Natural killer cell treated with Interleukin-12 subunit alpha and Interleukin-12 subunit beta and Interleukin-15 and Interleukin-18, amount 100 ng/mL, for 72 hours (primary cell): Measurements from ENCODE around the gene SH3RF2. TPM values are rescaled to one million over a fixed set of nuclear protein-coding genes. Genes with fewer than 3 reads are reported as not detected.

Source experiments
- ATAC-seq, 2 donors: fragments of 150-1000 bp; cut with Tn5 transposase in 1 of 2; sonication (Bioruptor Pico), chemical (Tn5 transposase) in 1 of 2; 2 replicates each; pipeline ENCODE4 v1.10.0; 2021
- DNase-seq: peaks from one replicate; pipeline ENCODE4 v3.0.0; 2022; ENCODE audit warnings: low spot score
- H3K27ac Mint-ChIP-seq, 2 donors: 1 replicate in 1 of 2; 2 replicates in 1 of 2; pipeline ENCODE4 v1.8.0; 2022; ENCODE audit warnings: mixed read lengths in 2 of 2, mild to moderate bottlenecking in 1 of 2, moderate library complexity in 1 of 2
- H3K27me3 Mint-ChIP-seq, 2 donors: 1 replicate in 1 of 2; 2 replicates in 1 of 2; pipeline ENCODE4 v1.8.0; 2022; ENCODE audit warnings: mixed read lengths in 2 of 2
- H3K36me3 Mint-ChIP-seq: one replicate; pipeline ENCODE4 v1.8.0; 2022; ENCODE audit warnings: mixed read lengths
- H3K4me1 Mint-ChIP-seq, 2 donors: 1 replicate in 1 of 2; 2 replicates in 1 of 2; pipeline ENCODE4 v1.8.0; 2022; ENCODE audit warnings: low read depth in 2 of 2, mixed read lengths in 2 of 2, mild to moderate bottlenecking in 1 of 2
- H3K4me3 Mint-ChIP-seq: one replicate; pipeline ENCODE4 v1.8.0; 2022; ENCODE audit warnings: mixed read lengths
- H3K9me3 Mint-ChIP-seq: 2 replicates; pipeline ENCODE4 v1.8.0; 2022; ENCODE audit warnings: mixed read lengths
- total RNA-seq, 2 donors: library from RNA; stranded (reverse); gene quantifications; one replicate each; pipeline ENCODE4 v1.2.3, GENCODE V29; 2022

SH3RF2 gene
- total RNA-seq, 2 donors from 2014 or later: 0.07 to 0.50 TPM

DNA sequence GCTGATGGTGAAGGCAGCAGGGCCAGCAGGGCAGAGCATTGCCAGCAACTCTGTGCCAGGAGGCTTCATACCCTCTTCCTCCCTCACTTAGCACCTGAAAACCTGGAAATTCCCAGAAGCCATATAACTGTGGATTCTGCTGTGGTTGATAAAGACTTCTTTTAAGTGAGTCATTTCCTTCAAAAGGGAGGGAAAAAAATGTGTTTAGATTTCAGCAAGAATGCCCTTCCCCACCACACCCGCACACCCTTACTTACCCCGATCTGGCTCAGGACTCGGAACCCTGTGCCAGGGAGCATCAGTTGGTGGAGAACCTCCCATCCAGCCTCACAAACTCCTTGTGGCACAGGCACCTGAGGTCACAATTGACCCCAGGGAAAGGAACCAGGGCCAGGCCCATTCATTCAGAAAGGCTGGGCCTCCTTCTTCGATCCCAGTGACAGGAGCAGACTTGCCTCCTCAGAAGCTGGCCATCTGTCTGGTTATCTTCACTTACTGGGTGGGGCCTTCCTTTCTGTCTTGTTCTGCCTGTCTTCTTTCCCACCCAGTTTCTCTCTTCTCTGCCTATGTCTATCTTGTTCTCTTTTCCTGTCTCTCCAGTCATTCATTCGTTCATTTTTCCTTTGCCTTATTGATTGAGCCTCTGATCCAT, 106.4 kb downstream of the SH3RF2 start:
- peaks cover 0 to 6% of the 10 kb centered on the region in 2 donors for H3K27me3 Mint-ChIP-seq
- DNase-seq: no peak
- H3K36me3 Mint-ChIP-seq: no peaks in the 10 kb centered on the region
- peaks cover 0 to 8% of the 10 kb centered on the region in 2 donors for H3K4me1 Mint-ChIP-seq
- peak in 1 of 2 donors; percentile 16 for ATAC-seq
- no peaks in the 10 kb centered on the region for H3K9me3 Mint-ChIP-seq
- no peak overlapping the region for H3K27ac Mint-ChIP-seq
- H3K4me3 Mint-ChIP-seq: no peak overlapping the region

DNA sequence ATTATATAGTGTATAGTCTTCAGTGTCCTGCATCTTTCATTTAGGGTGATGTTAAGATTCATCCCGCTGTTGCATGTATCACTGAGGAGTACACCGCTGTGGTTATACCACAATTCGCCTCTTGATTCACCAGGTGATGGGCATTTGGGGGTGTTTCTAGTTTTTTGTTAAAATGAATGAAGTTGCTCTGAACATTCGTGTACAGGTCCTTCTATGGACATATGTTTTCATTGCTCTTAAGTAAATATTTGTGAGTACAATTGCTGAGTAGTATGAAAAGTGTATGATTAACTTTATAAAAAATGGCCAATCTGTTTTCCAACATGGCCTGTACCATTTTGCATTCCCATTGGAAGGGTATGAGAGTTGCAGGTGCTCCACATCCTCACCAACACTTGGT, 107.3 kb downstream of the SH3RF2 start:
- peaks cover 0 to 6% of the 10 kb centered on the region in 2 donors for H3K27me3 Mint-ChIP-seq
- peaks cover 0 to 8% of the 10 kb centered on the region in 2 donors for H3K4me1 Mint-ChIP-seq
- DNase-seq (no peak), ATAC-seq (no peak)
- no peaks in the 10 kb centered on the region for H3K9me3 Mint-ChIP-seq
- H3K36me3 Mint-ChIP-seq: no peaks in the 10 kb centered on the region
- no peak overlapping the region for H3K27ac Mint-ChIP-seq
- H3K4me3 Mint-ChIP-seq: no peak overlapping the region

DNA sequence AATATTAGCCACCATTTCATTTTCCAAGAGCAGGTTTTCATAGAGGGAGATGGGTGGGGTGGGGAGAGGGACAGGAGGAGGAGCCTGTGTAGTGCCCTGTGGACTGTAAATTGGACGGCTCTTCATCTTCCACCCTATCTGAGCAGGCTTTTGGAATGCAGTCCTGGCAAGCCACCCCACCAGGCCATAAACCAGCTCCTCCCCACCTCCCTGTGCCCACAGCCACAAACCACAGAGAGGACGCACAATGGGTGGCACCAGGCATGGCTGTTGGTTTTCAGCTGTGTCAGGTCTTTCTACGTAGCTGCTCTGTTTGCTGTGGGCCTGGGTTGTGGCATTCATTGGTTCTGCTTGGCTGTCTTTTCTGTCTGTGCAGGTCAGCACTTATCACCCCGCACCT, 111.0 kb downstream of the SH3RF2 start:
- Mint-ChIP-seq H3K4me1 (peaks cover 0 to 3% of the 10 kb centered on the region in 2 donors), H3K4me3 (no peak overlapping the region), H3K27me3 (peaks cover 19 to 27% of the 10 kb centered on the region in 2 donors), H3K27ac (no peak overlapping the region), H3K9me3 (no peaks in the 10 kb centered on the region), H3K36me3 (no peaks in the 10 kb centered on the region)
- no peak for DNase-seq
- no peak for ATAC-seq

- no peak overlapping the region for H3K27ac Mint-ChIP-seq
- H3K4me1 Mint-ChIP-seq: no peaks in the 10 kb centered on the region
- no peak overlapping the region for H3K4me3 Mint-ChIP-seq
- H3K27me3 Mint-ChIP-seq: peaks cover 21 to 27% of the 10 kb centered on the region in 2 donors
- no peaks in the 10 kb centered on the region for H3K36me3 Mint-ChIP-seq
- DNase-seq (no peak), ATAC-seq (no peak)
- no peaks in the 10 kb centered on the region for H3K9me3 Mint-ChIP-seq
Measured at GRCh38 chr5:146048994-146049703, 112.8 kb downstream of the SH3RF2 start.

- no peak overlapping the region for H3K4me3 Mint-ChIP-seq
- peaks cover 21 to 27% of the 10 kb centered on the region in 2 donors for H3K27me3 Mint-ChIP-seq
- no peaks in the 10 kb centered on the region for H3K36me3 Mint-ChIP-seq
- H3K27ac Mint-ChIP-seq: no peak overlapping the region
- DNase-seq: no peak
- no peaks in the 10 kb centered on the region for H3K9me3 Mint-ChIP-seq
- no peak for ATAC-seq
- no peaks in the 10 kb centered on the region for H3K4me1 Mint-ChIP-seq
Measured at GRCh38 chr5:146049704-146050026, 113.3 kb downstream of the SH3RF2 start.

- H3K4me3 Mint-ChIP-seq: no peak overlapping the region
- ATAC-seq (no peak), DNase-seq (no peak)
- H3K4me1 Mint-ChIP-seq: no peaks in the 10 kb centered on the region
- no peaks in the 10 kb centered on the region for H3K36me3 Mint-ChIP-seq
- H3K9me3 Mint-ChIP-seq: no peaks in the 10 kb centered on the region
- no peak overlapping the region for H3K27ac Mint-ChIP-seq
- H3K27me3 Mint-ChIP-seq: peaks cover 21 to 27% of the 10 kb centered on the region in 2 donors
Measured at GRCh38 chr5:146050086-146050485, 113.7 kb downstream of the SH3RF2 start.

GRCh38 chr5:146051678-146052077, 115.3 kb downstream of the SH3RF2 start:
- H3K4me1 Mint-ChIP-seq: no peaks in the 10 kb centered on the region

DNA sequence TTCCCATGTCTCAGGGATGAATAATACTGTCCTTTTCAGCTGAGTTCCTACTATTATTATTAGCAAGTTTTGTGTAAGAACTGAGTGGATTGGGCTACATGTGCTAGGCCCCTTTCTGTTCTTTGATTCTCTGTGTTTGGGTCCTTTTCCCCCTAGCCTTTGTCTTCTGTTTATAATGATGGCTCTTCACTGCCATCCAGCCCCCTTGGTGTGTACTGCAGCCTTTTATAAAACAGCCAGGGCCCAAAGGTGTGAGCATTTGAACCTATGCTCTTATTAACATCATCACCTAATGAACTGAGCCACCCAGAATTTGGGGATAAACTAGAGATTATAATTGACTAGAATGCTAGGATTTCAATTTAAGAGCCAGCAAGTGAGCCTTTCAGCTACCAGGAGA, 116.4 kb downstream of the SH3RF2 start:
- Mint-ChIP-seq H3K27me3 (peaks cover 22 to 35% of the 10 kb centered on the region in 2 donors), H3K27ac (no peak overlapping the region), H3K4me3 (no peak overlapping the region), H3K36me3 (no peaks in the 10 kb centered on the region), H3K4me1 (no peaks in the 10 kb centered on the region), H3K9me3 (no peaks in the 10 kb centered on the region)
- no peak for ATAC-seq
- no peak for DNase-seq

More at GRCh38 chr5:146051678-146052077, 115.3 kb downstream of the SH3RF2 start:
- H3K27me3 Mint-ChIP-seq: peaks cover 16 to 28% of the 10 kb centered on the region in 2 donors
- H3K4me3 Mint-ChIP-seq: no peak overlapping the region
- no peak overlapping the region for H3K27ac Mint-ChIP-seq
- ATAC-seq (no peak), DNase-seq (no peak)
- no peaks in the 10 kb centered on the region for H3K36me3 Mint-ChIP-seq
- H3K9me3 Mint-ChIP-seq: no peaks in the 10 kb centered on the region

DNA sequence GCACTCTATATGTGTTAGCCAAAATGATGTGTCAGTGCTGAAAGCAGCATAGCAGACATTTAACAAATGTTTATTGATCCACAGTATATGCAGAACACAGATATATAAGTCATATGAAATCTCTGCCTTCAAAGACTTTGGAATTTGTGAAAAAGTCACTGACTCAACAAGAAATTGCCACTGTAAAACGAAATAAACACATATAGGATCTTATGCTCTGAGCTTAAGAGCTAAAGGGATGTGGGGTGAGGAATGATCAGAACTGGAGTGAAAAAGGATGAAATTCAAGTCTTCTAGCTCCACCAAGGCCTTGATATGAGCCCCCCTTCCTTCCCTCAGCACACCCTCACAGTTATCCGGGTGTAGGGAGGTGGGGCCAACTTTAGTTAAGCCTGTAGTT, 119.1 kb downstream of the SH3RF2 start:
- peaks cover 18 to 30% of the 10 kb centered on the region in 2 donors for H3K27me3 Mint-ChIP-seq
- ATAC-seq (no peak), DNase-seq (no peak)
- H3K27ac Mint-ChIP-seq: no peak overlapping the region
- H3K4me3 Mint-ChIP-seq: no peak overlapping the region
- no peaks in the 10 kb centered on the region for H3K9me3 Mint-ChIP-seq
- no peaks in the 10 kb centered on the region for H3K36me3 Mint-ChIP-seq
- H3K4me1 Mint-ChIP-seq: no peaks in the 10 kb centered on the region

GRCh38 chr5:146059460-146060220, 123.3 kb downstream of the SH3RF2 start:
- DNase-seq (no peak), ATAC-seq (no peak)
- H3K27me3 Mint-ChIP-seq: peaks cover 15 to 16% of the 10 kb centered on the region in 2 donors
- H3K4me1 Mint-ChIP-seq: no peaks in the 10 kb centered on the region
- H3K36me3 Mint-ChIP-seq: no peaks in the 10 kb centered on the region
- H3K9me3 Mint-ChIP-seq: no peaks in the 10 kb centered on the region
- H3K27ac Mint-ChIP-seq: no peak overlapping the region
- no peak overlapping the region for H3K4me3 Mint-ChIP-seq

GRCh38 chr5:146060221-146060585, 123.8 kb downstream of the SH3RF2 start:
- Mint-ChIP-seq H3K4me1 (no peaks in the 10 kb centered on the region), H3K27ac (no peak overlapping the region), H3K27me3 (peaks cover 15 to 16% of the 10 kb centered on the region in 2 donors), H3K36me3 (no peaks in the 10 kb centered on the region), H3K4me3 (no peak overlapping the region), H3K9me3 (no peaks in the 10 kb centered on the region)
- ATAC-seq (no peak), DNase-seq (no peak)

DNA sequence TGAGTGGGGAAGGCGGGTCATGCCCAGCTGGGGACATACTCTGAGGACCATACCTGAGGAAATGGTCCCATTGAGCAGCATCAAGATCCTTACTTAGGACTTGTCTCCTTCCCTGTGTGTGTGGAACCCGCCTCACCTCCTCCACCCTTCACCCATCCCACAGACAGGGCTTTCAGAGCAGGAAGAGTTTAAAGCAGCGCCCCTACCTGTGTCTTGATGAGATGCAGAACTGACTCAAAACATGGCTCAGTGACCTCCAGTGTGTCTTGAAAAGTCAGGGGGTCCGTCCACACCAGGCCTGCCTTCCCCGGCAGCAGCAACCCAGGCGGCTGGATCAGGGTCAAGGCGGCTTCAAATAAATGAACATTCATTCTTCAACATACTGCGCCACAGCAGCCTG, 130.6 kb downstream of the SH3RF2 start:
- H3K27me3 Mint-ChIP-seq: peaks cover 6 to 14% of the 10 kb centered on the region in 2 donors
- no peaks in the 10 kb centered on the region for H3K4me1 Mint-ChIP-seq
- no peak overlapping the region for H3K27ac Mint-ChIP-seq
- H3K36me3 Mint-ChIP-seq: no peaks in the 10 kb centered on the region
- DNase-seq (no peak), ATAC-seq (peak in 1 of 2 donors; percentile 20)
- H3K9me3 Mint-ChIP-seq: no peaks in the 10 kb centered on the region
- no peak overlapping the region for H3K4me3 Mint-ChIP-seq

GRCh38 chr5:146068206-146068605, 131.8 kb downstream of the SH3RF2 start:
- H3K4me3 Mint-ChIP-seq: no peak overlapping the region
- ATAC-seq (no peak), DNase-seq (no peak)
- no peaks in the 10 kb centered on the region for H3K36me3 Mint-ChIP-seq
- no peaks in the 10 kb centered on the region for H3K4me1 Mint-ChIP-seq
- no peak overlapping the region for H3K27ac Mint-ChIP-seq
- no peaks in the 10 kb centered on the region for H3K9me3 Mint-ChIP-seq
- H3K27me3 Mint-ChIP-seq: peaks cover 7 to 14% of the 10 kb centered on the region in 2 donors
